ENCODE measurements around the gene GARNL3.

- TF ChIP-seq CTCF (IDR thresholded peaks at IDR 0.05) (no peak), POLR2A (IDR thresholded peaks at IDR 0.05) (no peak)
These were observed 163.8 kb downstream of the GARNL3 start for GRCh38 chr9:127428348-127428747.

Measured in right lobe of liver (tissue), 4 donors.